ENCODE results near the gene SLC25A30. TPM values are rescaled to one million over a fixed set of nuclear protein-coding genes. Genes with fewer than 3 reads are reported as not detected.
A peak's percentile ranks its signal among the peaks of the same experiment; 100 is the strongest.

Gene SLC25A30
- total and polyA plus RNA-seq, 2 of the 13 experiments (the other 11 are each of a cell fraction or from before 2014, with no cell fraction given), result 19.6 to 22.5 TPM

- TF ChIP-seq ZNF704 (CRISPR knock-in tag; IDR thresholded peaks at IDR 0.05; ENCODE audit: borderline replicate concordance) (no peak), RELA (CRISPR knock-in tag; IDR thresholded peaks at IDR 0.05) (no peak), SALL1 (CRISPR knock-in tag; IDR thresholded peaks at IDR 0.05) (peak; percentile 96), PHB2 (IDR thresholded peaks at IDR 0.05; ENCODE audit: partially characterized antibody) (no peak), NR2F1 (CRISPR knock-in tag; IDR thresholded peaks at IDR 0.05) (peak; percentile 81 to 92), POLR2A (IDR thresholded peaks at IDR 0.05; ENCODE audit: insufficient read depth in 1 of 2, low read depth in 2 of 2, low read length in 2 of 2) (peak; percentile 66 to 82; a peak in 3 of 4 replicates), ZFP36L1 (CRISPR knock-in tag; IDR thresholded peaks at IDR 0.05) (peak; percentile 50; the same call in 1 of the 2 replicates), DDIT3 (CRISPR knock-in tag; IDR thresholded peaks at IDR 0.05) (no peak), ZKSCAN8 (CRISPR knock-in tag; IDR thresholded peaks at IDR 0.05; ENCODE audit: borderline replicate concordance) (peak; percentile 46; the same call in 1 of the 2 replicates), ZFP36L2 (CRISPR knock-in tag; IDR thresholded peaks at IDR 0.05) (no peak), ARNT (IDR thresholded peaks at IDR 0.05) (no peak), CREM (IDR thresholded peaks at IDR 0.05) (peak; percentile 90), CREM (CRISPR knock-in tag; IDR thresholded peaks at IDR 0.05) (no peak), ZNF251 (CRISPR knock-in tag; IDR thresholded peaks at IDR 0.05) (no peak), HMG20A (CRISPR knock-in tag; IDR thresholded peaks at IDR 0.05; ENCODE audit: borderline replicate concordance) (peak; percentile 81), PHF20 (CRISPR knock-in tag; IDR thresholded peaks at IDR 0.05) (no peak), KDM2A (CRISPR knock-in tag; IDR thresholded peaks at IDR 0.05; ENCODE audit: borderline replicate concordance, low read depth) (peak; percentile 45; the same call in 1 of the 2 replicates), SIX4 (CRISPR knock-in tag; IDR thresholded peaks at IDR 0.05) (peak; percentile 70), MAFK (conservative IDR thresholded peaks at IDR 0.05 in 1 of 2, IDR thresholded peaks at IDR 0.05 in 1 of 2; ENCODE audit: low read length in 2 of 2) (no peak), EEA1 (CRISPR knock-in tag; IDR thresholded peaks at IDR 0.05; ENCODE audit: borderline replicate concordance) (no peak), HIC2 (CRISPR knock-in tag; IDR thresholded peaks at IDR 0.05; ENCODE audit: low read depth) (no peak), ZNF414 (CRISPR knock-in tag; IDR thresholded peaks at IDR 0.05) (peak; percentile 42; the same call in 1 of the 2 replicates), SSRP1 (CRISPR knock-in tag; IDR thresholded peaks at IDR 0.05) (no peak), ZNF225 (CRISPR knock-in tag; IDR thresholded peaks at IDR 0.05) (no peak), HNRNPLL (IDR thresholded peaks at IDR 0.05; ENCODE audit: low read depth, low read length, poor library complexity, severe bottlenecking) (no peak), UBTF (CRISPR knock-in tag; IDR thresholded peaks at IDR 0.05) (peak; percentile 46; the same call in 1 of the 2 replicates)
These were observed 29.0 kb upstream of the SLC25A30 start (continued) for GRCh38 chr13:45447050-45447661.

Data from HepG2 (cell line).